ENCODE measurements around the gene PLEKHG4B.

DNA sequence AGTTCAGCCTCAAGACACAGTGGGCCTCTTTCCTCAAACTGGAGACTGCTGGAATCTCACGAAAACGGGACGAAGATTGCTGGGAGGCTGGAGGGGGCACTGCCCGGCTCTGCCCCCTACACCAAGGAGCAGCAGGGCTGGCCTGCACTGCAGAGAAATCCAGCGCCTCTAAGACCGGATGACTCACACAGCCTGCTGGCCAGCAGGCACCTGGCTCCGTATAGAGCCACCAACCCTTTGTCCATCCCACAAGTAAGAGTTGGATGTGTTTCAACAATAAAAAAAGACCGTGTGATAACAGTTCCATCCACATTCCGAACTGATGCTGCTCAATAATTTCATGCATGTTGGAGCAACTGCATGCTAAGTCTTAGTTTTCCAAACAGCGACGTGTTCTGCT is 114.4 kb downstream of the PLEKHG4B start:
- TF ChIP-seq TAF1 (conservative IDR thresholded peaks at IDR 0.05) = no peak
- TF ChIP-seq, protein P1, sequence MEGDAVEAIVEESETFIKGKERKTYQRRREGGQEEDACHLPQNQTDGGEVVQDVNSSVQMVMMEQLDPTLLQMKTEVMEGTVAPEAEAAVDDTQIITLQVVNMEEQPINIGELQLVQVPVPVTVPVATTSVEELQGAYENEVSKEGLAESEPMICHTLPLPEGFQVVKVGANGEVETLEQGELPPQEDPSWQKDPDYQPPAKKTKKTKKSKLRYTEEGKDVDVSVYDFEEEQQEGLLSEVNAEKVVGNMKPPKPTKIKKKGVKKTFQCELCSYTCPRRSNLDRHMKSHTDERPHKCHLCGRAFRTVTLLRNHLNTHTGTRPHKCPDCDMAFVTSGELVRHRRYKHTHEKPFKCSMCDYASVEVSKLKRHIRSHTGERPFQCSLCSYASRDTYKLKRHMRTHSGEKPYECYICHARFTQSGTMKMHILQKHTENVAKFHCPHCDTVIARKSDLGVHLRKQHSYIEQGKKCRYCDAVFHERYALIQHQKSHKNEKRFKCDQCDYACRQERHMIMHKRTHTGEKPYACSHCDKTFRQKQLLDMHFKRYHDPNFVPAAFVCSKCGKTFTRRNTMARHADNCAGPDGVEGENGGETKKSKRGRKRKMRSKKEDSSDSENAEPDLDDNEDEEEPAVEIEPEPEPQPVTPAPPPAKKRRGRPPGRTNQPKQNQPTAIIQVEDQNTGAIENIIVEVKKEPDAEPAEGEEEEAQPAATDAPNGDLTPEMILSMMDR (IDR thresholded peaks at IDR 0.05; ENCODE audit: low read depth, low read length, missing input control) = no peak
- TF ChIP-seq, protein P2, sequence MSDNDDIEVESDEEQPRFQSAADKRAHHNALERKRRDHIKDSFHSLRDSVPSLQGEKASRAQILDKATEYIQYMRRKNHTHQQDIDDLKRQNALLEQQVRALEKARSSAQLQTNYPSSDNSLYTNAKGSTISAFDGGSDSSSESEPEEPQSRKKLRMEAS (IDR thresholded peaks at IDR 0.05) = no peak
- no peak for TF ChIP-seq RAD21 (IDR thresholded peaks at IDR 0.05)
- TF ChIP-seq, protein P3, sequence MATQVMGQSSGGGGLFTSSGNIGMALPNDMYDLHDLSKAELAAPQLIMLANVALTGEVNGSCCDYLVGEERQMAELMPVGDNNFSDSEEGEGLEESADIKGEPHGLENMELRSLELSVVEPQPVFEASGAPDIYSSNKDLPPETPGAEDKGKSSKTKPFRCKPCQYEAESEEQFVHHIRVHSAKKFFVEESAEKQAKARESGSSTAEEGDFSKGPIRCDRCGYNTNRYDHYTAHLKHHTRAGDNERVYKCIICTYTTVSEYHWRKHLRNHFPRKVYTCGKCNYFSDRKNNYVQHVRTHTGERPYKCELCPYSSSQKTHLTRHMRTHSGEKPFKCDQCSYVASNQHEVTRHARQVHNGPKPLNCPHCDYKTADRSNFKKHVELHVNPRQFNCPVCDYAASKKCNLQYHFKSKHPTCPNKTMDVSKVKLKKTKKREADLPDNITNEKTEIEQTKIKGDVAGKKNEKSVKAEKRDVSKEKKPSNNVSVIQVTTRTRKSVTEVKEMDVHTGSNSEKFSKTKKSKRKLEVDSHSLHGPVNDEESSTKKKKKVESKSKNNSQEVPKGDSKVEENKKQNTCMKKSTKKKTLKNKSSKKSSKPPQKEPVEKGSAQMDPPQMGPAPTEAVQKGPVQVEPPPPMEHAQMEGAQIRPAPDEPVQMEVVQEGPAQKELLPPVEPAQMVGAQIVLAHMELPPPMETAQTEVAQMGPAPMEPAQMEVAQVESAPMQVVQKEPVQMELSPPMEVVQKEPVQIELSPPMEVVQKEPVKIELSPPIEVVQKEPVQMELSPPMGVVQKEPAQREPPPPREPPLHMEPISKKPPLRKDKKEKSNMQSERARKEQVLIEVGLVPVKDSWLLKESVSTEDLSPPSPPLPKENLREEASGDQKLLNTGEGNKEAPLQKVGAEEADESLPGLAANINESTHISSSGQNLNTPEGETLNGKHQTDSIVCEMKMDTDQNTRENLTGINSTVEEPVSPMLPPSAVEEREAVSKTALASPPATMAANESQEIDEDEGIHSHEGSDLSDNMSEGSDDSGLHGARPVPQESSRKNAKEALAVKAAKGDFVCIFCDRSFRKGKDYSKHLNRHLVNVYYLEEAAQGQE (IDR thresholded peaks at IDR 0.05) = no peak
- TF ChIP-seq, protein P4, sequence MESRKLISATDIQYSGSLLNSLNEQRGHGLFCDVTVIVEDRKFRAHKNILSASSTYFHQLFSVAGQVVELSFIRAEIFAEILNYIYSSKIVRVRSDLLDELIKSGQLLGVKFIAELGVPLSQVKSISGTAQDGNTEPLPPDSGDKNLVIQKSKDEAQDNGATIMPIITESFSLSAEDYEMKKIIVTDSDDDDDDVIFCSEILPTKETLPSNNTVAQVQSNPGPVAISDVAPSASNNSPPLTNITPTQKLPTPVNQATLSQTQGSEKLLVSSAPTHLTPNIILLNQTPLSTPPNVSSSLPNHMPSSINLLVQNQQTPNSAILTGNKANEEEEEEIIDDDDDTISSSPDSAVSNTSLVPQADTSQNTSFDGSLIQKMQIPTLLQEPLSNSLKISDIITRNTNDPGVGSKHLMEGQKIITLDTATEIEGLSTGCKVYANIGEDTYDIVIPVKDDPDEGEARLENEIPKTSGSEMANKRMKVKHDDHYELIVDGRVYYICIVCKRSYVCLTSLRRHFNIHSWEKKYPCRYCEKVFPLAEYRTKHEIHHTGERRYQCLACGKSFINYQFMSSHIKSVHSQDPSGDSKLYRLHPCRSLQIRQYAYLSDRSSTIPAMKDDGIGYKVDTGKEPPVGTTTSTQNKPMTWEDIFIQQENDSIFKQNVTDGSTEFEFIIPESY (IDR thresholded peaks at IDR 0.05) = no peak
- TF ChIP-seq YY1 (IDR thresholded peaks at IDR 0.05) = no peak
- TF ChIP-seq HNF4G (IDR thresholded peaks at IDR 0.05) = no peak
- TF ChIP-seq JUND (IDR thresholded peaks at IDR 0.05) = no peak
- no peak for TF ChIP-seq EGR1 (IDR thresholded peaks at IDR 0.05; ENCODE audit: low read depth in 2 of 2)
- TF ChIP-seq FOXA1 (IDR thresholded peaks at IDR 0.05) = no peak
- no peak for TF ChIP-seq HNF4A (conservative IDR thresholded peaks at IDR 0.05)
